ENCODE measurements around the gene FOXE1.

DNA sequence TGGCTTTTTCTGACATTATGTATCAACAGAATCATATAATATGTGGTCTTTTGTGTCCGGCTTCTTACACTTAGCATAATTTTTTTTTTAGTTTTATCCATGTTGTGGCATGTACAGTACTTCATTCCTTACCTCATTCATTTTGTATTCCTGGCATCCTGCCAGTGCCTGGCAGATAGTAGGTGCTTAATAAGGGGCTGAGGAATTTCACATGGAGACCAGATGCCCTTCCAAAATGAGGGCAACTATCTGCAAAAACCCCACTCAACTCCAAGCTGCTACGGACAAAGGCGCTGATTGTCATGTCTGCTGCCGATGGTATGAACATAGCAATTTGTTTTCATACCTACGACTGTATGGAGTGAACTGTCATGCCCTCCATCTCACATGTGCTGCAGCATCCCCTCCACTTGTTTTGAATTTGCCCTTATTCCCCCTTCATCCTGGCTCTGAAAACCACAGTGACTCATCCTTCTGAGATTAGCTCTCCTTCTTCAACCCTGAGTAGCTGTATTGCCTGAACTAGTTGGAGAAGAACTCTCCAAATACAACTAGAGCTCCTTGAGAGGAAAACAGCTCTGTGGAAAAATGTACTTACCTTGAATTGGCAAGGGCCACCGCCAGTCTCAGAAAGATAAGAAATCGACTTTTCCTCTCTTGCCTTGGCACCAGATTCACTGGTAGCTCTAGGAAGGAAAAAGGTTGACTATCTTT is 41.3 kb upstream of the FOXE1 start:
- TF ChIP-seq, protein P1, sequence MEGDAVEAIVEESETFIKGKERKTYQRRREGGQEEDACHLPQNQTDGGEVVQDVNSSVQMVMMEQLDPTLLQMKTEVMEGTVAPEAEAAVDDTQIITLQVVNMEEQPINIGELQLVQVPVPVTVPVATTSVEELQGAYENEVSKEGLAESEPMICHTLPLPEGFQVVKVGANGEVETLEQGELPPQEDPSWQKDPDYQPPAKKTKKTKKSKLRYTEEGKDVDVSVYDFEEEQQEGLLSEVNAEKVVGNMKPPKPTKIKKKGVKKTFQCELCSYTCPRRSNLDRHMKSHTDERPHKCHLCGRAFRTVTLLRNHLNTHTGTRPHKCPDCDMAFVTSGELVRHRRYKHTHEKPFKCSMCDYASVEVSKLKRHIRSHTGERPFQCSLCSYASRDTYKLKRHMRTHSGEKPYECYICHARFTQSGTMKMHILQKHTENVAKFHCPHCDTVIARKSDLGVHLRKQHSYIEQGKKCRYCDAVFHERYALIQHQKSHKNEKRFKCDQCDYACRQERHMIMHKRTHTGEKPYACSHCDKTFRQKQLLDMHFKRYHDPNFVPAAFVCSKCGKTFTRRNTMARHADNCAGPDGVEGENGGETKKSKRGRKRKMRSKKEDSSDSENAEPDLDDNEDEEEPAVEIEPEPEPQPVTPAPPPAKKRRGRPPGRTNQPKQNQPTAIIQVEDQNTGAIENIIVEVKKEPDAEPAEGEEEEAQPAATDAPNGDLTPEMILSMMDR (IDR thresholded peaks at IDR 0.05), result no peak
- TF ChIP-seq POLR2A (IDR thresholded peaks at IDR 0.05), result no peak

Measured in right lobe of liver (tissue), 4 donors.